Measurements from ENCODE around the gene ADARB2.
"Not testable (repeated sequence)": the region's sequence is repeated elsewhere in the genome, so short reads cannot be mapped to it uniquely, and the experiment has no call there.

Gene ADARB2

DNA sequence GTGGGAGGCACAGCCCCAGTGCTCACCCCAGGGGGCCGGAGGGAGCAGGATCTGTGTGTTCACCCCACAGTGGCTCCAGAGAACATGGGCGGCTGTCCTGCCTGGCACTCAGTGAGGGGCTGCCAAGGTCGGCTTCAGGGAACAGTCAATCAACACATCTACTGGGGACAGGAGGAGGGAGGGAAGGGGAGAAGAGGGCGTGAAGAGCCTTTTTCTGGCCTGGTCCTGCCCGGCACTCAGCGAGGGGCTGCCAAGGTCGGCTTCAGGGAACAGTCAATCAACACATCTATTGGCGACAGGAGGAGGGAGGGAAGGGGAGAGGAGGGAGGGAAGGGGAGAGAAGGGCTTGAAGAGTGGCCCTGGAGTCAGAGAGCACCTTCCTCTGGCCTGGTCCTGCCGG, 184.9 kb downstream of the ADARB2 start:
- in situ Hi-C loops (cut with HindIII; ENCODE audit: low sequenced_read_pairs) = no loop called here

DNA sequence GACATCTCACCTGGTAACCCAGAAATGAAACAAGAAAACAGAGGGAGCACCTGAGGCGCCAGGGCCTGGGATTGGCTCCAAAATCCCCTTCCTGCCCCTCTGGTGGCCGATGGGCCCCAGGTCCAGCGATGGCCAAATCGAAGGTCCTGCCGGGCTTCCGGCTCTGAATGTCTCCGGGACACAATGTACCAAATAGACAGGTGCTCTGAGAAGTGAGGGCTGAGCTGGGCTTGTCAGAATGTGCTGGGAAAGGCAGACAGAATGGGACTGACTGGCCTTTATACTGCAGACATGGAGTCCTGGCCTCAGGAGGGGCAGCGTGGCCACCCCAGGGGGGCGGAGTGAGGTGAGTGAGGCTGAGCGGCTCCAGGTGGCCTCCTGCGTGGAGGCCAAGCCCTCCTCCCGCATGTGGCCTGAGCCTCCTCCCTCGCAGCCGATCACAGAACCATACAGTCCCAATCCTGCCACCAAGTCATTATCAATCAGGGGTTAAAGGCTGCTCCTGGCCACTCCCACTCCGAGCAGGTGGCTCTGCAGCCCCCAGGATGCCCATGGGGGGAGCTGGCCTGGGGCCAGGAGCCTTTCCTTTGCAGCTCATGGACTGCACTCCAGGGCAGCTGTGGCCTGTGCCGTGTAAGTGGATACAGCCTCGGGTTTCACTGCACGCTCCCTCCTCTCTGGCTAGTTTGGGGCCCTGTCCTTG, 185.5 kb downstream of the ADARB2 start:
- in situ Hi-C loops (cut with HindIII; ENCODE audit: low sequenced_read_pairs) = no loop called here

DNA sequence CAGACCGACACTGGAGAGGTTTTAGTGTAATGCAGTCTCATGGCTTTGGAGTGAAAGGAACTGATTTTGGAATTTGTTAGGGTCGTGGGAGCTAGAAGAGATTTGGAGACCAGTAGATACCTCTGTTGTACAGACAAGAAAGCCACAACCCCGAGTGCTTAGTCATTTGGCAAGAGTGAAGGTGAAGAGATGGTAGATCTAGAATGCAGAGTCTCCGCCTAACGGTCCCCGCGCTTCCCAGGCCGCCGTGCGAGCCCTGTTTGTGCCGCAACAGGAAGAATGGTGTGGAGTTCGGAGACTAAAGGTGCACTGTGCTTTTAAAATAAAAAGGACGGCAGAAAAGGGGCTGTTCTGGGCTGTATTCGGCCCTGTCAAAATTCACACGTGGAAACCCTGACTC, 186.7 kb downstream of the ADARB2 start:
- in situ Hi-C loops (cut with HindIII; ENCODE audit: low sequenced_read_pairs) = no loop called here

DNA sequence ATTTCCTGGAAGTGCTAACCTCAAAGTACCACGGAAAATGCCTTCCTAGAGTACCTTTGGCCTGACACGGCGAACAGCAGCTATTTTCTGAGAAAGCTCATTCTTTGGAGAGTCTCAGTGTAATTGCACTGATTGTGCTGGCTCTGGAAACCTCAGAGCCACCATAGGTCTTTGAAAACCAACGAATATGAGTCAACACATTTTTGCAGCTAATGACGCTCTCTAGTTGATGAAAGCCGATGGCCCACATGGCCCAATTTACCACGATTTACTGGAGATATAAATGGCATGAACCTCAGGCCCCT, 187.1 kb downstream of the ADARB2 start:
- in situ Hi-C loops (cut with HindIII; ENCODE audit: low sequenced_read_pairs) = no loop called here

DNA sequence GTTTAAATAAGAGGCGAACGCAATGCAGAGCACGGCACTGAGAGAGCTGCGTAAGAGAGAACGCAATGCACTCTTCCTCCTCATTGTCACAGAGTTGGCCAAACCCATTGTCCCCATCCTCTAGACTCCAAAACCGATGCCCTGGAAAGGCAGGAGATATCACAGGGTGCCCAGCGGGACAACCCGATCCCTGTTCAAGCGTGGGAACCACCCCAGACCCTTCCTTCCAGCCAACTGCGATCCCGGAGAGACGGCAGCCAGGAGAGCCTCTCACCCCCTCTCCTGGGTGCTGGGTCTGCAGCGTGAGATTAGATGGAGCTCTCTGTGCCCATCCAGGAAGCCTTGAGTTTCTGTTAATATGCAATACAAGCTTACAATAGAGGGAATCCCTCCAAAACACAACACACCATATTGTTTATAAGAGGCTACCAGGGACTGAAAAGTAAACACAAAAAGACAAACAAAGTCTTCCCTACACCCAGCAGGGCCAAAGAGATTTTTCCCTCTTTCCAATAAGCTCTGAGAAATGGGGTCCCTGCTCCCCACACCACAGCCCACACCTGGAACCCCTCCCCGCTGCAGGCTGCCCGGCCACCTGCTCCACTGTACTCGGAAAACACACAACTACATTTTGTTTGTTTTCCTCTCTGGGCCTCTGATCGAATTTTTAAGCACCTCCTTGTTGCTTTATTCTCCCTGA, 187.6 kb downstream of the ADARB2 start:
- in situ Hi-C loops (cut with HindIII; ENCODE audit: low sequenced_read_pairs) = no loop called here

DNA sequence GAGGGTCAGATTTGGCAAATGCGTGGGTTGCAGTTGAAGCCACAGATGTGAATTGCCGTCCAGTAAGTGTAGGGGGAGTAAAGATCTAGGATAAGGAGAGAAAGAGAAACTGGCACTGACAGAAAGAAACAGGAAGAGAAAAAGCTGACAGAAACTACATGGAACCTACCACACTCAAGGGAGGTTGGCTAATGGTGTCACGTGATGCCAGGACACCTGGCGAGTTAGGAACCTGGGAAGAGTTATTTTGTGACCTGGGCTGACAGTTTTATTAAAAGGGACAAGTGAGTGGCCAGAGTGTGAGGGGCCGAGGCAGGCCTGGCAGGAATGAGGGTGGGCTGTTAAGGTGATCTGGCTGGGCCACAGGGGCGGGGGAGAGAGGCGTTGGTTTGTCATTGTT, 188.7 kb downstream of the ADARB2 start:
- in situ Hi-C loops (cut with HindIII; ENCODE audit: low sequenced_read_pairs) = no loop called here

DNA sequence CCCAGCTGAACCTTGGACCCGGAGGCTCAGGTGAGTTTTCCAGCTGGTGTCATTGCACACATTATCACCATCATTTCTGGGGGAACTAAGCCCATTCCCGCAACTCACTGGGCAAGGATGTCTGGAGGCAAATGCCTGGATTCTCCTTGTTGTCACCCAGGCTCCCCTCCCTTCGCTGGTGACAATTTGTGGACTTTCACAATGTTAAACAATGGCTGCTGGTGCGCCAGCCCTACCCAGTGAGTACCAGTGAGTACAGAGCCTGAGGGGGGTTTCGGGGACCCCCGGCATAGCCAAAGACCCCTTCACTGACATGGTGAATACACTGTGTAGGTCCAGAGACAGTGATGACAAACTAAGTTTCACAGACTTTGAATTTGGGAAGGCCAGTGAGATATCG, 189.2 kb downstream of the ADARB2 start:
- in situ Hi-C loops (cut with HindIII; ENCODE audit: low sequenced_read_pairs) = no loop called here

DNA sequence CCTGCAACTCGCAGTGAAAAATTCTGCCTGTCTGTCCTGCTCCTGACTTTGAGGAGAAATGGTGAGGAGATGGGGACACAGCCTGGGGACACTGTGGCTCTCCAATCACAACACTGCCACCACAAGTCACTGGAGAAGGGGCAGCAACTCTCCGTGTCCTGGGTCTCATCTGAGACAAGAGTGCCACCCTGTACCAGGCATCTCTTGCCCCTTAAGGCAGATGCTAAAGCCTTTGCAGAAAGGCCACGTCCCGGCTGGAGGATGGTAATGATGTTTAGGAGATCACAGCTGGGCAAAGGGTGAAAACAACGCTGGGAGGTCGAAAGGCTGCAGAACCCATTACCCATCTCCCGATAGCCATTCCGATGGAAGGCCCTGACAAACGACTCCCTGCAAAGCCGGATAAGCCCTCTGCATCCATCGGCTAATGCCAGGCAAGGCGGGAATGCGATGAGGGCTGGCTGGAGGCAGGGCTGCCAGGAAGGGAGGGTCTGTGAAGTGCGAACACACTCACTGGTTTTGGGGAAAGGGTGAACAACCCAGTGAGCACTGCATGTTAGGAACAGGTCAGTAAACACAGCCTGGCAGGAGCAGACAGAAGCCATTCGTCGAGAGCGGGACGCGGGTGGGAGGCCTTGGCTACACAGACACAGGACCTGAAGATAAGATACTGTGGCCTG, 190.8 kb downstream of the ADARB2 start:
- in situ Hi-C loops (cut with HindIII; ENCODE audit: low sequenced_read_pairs) = no loop called here

DNA sequence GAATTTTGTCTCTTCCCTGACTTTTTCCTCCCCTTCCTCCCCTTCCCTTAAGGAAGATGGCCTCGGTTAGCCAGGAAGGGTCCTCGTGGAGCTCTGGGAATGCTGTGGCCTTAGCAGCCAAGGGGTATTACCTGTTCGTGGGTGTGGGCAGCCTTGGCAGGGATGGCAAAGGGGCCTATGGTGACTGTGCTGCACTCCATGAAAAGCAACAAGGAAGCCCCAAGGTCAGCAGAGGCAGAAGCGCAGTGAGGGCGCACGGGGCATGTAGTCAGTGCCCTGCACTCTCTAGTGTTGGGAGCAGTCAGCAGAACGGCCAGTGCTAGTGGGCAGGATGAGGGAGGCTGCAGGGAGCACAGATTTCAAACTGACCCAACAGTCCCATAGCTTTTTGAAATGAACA, 191.8 kb downstream of the ADARB2 start:
- in situ Hi-C loops (cut with HindIII; ENCODE audit: low sequenced_read_pairs) = no loop called here

DNA sequence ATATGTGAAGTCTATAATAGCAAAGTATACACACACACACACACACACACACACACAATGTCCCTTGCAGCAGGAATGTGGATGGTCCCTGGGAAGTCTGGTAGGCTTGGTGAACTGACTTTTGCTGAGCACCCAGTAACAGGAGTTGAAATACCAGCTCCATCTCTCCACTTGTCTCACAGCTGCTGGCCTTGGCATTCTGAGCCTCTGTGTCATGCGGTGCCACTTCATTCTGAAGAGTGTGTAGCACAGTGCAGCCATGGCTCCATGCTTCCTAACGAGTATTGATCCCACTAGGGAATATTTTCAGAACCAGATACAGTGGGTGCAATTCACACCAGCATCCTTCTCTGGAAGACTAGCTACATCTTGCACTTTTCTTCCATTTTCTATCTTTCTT, 192.4 kb downstream of the ADARB2 start:
- in situ Hi-C loops (cut with HindIII; ENCODE audit: low sequenced_read_pairs) = no loop called here

DNA sequence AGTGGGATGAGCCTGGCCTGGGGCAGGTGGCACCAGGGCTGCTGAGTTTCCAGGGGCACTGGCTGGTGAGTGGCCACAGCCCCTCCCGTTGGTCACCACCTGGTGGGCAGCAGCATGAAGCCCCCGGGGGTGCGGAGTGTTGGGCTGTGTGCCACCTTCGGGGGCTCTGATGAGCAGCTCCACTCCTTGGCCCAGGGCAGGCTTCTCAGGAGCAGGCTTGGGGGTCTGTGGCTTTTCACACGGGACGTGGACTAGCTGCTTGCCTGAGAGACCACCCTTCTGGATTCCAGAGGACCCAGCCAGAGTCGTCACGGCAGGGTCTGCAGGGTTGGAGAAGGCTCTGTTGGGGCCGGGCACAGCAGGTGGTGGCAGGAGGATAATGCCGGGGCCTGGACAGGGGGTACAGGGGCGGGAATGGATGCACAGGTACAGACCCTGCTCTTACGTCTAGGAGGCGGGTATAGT, 193.1 kb downstream of the ADARB2 start:
- in situ Hi-C loops (cut with HindIII; ENCODE audit: low sequenced_read_pairs) = no loop called here

DNA sequence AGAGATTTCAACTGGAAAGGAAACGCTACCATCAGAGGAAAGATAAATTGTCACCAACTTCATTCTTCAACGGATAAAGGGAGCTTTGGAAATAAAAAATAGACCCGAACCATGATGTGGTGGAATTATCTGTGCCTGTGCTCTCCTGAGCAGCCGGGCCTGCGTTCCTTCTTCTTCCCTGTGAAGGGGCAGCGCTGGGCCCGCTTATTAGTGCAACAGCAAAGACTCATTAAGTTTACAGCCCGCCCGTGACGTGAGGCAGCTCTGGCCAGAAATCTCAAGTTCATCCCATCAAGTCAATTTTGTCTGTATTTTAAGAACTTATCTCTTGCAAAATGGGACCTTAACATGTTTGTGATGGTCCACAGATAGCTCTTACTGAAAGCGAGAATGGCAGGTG, 193.7 kb downstream of the ADARB2 start:
- in situ Hi-C loops (cut with HindIII; ENCODE audit: low sequenced_read_pairs) = no loop called here

DNA sequence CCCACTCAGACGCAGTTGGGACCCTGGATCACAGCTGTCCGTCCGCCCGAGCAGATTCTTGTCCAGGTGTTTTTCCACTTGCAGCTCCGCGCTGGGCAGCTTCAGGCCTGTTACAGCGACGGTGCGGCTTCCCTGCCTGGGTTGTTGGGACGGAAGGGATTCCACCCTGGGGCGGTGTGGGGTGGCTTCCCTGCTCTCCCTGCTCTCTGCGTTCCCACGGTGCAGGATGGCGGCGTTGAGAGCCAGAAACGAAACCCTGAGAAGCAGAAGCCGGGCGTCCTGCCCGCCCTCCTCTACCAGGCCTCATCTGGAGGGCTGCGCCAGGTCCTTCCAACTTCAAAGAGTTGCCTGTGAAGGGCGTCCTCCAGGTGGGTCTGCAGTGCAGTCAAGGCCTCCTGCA, 194.4 kb downstream of the ADARB2 start:
- in situ Hi-C loops (cut with HindIII; ENCODE audit: low sequenced_read_pairs) = no loop called here

DNA sequence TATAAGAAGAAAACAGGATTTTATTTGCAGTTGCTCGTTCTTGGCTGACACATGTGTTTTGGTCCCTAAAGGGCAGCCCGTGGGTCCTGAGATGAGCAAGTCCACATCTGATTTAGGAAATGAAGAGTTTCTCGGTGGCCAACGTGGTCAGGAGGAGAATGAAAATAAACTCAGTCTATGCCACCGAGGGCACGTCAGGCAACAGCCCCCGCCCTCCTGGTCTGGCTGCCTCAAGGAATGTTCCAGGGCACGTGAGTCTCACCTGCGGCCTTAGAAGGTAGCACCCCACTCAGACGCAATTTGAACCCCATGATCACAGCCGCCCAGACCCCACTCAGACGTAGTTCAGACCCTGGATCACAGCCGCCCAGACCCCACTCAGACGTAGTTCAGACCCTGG, 197.2 kb downstream of the ADARB2 start:
- in situ Hi-C loops (cut with HindIII; ENCODE audit: low sequenced_read_pairs) = no loop called here

DNA sequence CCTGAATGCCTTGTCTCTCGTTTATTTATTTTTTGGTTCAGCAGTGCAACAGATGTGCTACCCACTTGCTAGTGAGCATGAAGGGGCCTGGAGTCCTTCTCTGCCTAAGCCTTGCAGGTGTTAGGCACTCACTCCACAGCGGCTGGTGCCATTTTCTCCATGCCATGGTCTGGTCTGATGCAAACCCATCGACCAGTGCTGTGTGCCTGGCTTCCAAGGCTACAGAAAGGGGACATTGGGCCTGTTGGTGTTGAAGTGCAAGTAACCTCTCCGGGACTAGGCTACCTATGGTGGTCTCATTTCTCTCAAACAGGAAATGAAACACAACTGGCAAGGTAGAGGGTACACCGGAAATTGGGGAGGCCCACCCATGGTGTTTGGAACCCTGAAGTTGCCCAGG, 198.1 kb downstream of the ADARB2 start:
- in situ Hi-C loops (cut with HindIII; ENCODE audit: low sequenced_read_pairs) = no loop called here

DNA sequence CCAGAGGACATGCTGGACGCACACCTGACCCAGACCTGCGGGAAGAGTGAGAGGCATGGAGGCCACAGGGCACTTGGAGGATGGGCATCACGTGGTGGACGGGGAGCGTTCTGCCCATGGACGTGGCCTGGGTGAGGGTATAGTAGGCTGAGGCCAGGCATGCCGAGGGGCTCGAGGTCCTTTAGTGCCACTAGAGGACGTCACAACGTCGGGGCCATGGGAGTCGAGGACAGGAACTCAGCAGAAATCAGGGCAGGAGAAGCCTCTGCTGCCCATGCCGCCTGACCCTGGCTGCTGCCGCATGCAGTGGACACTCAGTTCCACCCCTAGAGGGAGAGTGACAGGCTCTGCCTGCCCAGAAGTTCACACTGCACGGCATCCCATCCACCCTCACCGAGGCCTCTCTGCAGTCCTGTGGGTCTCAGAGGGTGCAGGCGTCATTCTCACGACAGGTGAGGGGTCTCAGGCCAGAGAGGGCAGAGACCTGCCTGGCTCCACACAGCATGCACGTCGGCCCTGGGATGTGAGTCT, 198.7 kb downstream of the ADARB2 start:
- in situ Hi-C loops (cut with HindIII; ENCODE audit: low sequenced_read_pairs) = no loop called here

DNA sequence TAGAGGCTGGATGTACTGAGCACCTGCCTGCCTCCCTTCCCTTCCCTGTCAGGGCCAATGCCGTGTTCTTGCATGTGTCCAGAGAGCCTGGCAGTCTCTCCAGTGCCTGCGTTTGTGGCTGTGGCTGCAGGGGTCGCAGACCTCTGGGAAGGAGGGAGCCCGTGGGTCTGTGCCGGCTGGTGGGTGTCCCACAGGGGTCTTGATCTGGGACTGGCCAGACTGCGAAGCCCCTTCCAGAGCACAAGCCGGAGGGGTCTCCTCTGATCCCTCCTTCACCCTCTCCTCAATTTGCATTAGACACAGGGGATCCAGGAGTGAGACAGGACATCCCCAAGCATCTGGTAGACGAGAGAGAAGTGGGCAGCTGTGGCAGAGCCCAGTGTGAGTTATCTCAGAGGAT, 199.2 kb downstream of the ADARB2 start:
- in situ Hi-C loops (cut with HindIII; ENCODE audit: low sequenced_read_pairs) = no loop called here

DNA sequence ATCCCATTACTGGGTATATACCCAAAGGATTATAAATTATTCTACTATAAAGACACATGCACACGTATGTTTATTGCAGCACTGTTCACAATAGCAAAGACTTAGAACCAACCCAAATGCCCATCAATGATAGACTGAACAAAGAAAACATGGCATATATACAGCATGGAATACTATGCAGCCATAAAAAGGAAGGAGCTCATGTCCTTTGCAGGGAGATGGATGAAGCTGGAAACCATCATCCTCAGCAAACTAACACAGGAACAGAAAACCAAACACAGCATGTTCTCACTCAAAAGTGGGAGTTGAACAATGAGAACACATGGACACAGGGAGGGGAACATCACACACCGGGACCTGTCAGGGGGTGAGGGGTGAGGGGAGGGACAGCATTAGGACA, 199.9 kb downstream of the ADARB2 start:
- in situ Hi-C loops (cut with HindIII; ENCODE audit: low sequenced_read_pairs) = not testable (repeated sequence)

DNA sequence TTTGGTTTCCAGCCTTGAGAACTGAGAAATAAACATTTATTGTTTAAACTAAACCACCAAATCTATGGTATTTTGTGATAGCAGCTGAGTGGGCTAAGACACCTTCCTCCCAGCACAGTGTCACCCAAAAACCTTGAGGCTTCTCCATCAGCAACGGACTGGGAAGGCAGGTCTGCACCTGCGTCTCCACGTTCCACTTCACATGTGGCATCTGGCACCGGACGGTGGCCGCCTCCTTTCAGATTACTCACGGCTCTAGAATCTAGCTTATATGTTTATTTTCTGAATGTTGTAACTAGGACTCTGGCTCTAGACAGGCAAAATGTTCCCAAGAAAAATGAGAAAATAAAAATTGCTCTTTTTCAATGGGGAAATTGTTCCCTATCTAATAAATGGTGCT, 201.0 kb downstream of the ADARB2 start:
- in situ Hi-C loops (cut with HindIII; ENCODE audit: low sequenced_read_pairs) = no loop called here

DNA sequence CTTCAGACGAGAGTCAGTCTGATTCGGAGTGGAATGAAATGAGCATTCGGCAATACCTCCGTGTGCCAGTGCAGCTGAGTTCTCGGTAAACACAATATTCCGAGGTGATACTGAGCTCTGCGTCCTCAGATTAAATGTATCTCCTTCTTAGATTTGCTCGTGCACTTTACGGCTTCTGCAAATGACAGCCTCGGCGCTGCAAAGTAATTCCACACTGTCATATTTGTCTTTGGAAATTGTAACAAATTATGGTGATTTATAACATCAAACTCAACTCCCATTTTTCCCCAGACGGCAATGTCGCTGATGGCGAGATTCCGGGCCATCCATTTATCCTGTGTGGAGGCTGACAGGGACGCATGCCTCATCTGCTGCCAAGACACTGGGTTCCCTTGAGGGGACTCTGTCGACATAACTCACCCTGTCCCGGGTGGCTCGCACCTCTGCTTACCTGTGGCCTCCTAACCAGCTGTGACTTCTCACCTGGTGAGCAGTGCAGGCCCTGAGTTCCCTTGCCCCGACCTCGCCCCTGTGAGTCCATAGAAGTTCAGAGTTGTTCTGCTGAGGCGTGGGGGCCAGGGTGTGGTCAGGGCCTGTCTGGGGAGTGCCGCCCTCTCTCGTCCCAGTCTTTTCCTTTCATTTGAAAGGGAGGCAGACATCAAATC, 201.9 kb downstream of the ADARB2 start:
- in situ Hi-C loops (cut with HindIII; ENCODE audit: low sequenced_read_pairs) = no loop called here

DNA sequence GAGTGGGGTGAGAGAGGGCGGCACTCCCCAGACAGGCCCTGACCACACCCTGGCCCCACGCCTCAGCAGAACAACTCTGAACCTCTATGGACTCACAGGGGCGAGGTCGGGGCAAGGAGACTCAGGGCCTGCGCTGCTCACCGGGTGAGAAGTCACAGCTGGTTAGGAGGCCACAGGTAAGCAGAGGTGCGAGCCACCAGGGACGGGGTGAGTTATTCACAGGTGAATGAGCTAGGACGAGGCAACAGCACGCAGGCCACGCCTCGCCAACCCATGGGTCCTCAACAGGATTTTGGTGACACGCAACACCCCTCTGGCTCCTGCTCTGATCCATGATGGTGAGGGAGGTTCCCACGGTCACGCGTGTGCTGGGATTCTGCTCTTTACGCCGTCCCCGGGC, 202.5 kb downstream of the ADARB2 start:
- in situ Hi-C loops (cut with HindIII; ENCODE audit: low sequenced_read_pairs) = no loop called here

DNA sequence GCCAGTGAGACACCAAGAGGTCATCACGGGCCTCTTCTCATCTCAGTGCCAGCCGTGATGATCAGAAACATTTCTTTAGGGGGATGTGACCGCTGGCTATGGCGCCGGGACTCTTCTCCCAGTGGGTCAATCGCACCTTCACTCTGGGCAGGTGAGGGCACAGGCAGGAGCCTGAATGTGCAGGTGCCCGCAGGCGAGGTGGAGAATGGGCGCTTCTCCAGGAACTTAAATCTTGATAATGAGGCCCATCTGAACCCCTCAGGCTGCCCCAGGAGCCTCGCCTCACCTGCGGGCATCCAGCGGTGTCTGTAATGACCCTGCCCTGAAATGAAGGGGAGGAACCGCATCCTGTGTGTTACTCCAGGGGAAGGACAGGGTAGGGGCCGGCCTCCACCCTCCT, 204.7 kb downstream of the ADARB2 start:
- in situ Hi-C loops (cut with HindIII; ENCODE audit: low sequenced_read_pairs) = no loop called here
